Measurements from ENCODE around the gene CLIC4. TPM values are rescaled to one million over a fixed set of nuclear protein-coding genes. Genes with fewer than 3 reads are reported as not detected.

CLIC4 gene
- total and polyA plus RNA-seq, 9 of the 15 experiments (the other 6 are each of a cell fraction or from before 2014, with no cell fraction given): 16.0 to 67.5 (median 38.4) TPM

- TF ChIP-seq CTCFL (IDR thresholded peaks at IDR 0.05; ENCODE audit: borderline replicate concordance, insufficient read depth, low read depth, low read length, poor library complexity, severe bottlenecking) (no peak), SFPQ (IDR thresholded peaks at IDR 0.05; ENCODE audit: low read depth, low read length) (no peak), HNRNPL (IDR thresholded peaks at IDR 0.05; ENCODE audit: low read depth, low read length) (0 out of 2 replicates have a peak, but pooled peaks have one; percentile 46), AFF4 (CRISPR knock-in tag; IDR thresholded peaks at IDR 0.05) (peak; percentile 87; the same call in 1 of the 2 replicates), ZNF75A (CRISPR knock-in tag; IDR thresholded peaks at IDR 0.05) (no peak), RBM17 (IDR thresholded peaks at IDR 0.05; ENCODE audit: borderline replicate concordance, low read depth, low read length) (no peak), ETV6 (IDR thresholded peaks at IDR 0.05; ENCODE audit: borderline replicate concordance in 1 of 2, low read depth in 2 of 2, low read length in 1 of 2) (no peak), ETV6 (CRISPR knock-in tag; IDR thresholded peaks at IDR 0.05; ENCODE audit: borderline replicate concordance) (peak; percentile 71; the same call in 1 of the 2 replicates), FOXM1 (IDR thresholded peaks at IDR 0.05; ENCODE audit: low read depth) (0 out of 2 replicates have a peak, but pooled peaks have one; percentile 18), FOXM1 (CRISPR knock-in tag; IDR thresholded peaks at IDR 0.05; ENCODE audit: low read depth) (no peak), RBBP5 (IDR thresholded peaks at IDR 0.05; ENCODE audit: borderline replicate concordance, insufficient read depth, low read length, poor library complexity, severe bottlenecking) (no peak), POLR2G (IDR thresholded peaks at IDR 0.05; ENCODE audit: low read depth, low read length) (peak; percentile 100), RBM14 (IDR thresholded peaks at IDR 0.05; ENCODE audit: borderline replicate concordance, insufficient read depth, low read depth, low read length) (no peak), NR2C2 (CRISPR knock-in tag; IDR thresholded peaks at IDR 0.05) (no peak; the same call in 1 of the 2 replicates), NR2C2 (tag; IDR thresholded peaks at IDR 0.05) (no peak), ZNF395 (CRISPR knock-in tag; IDR thresholded peaks at IDR 0.05) (no peak; the same call in 1 of the 2 replicates)
Observed at GRCh38 chr1:24744911-24745710, at the start of gene CLIC4 (continued).

All from K562 (cell line).